Spleen (tissue), 7 donors: ENCODE results near the gene DNAJC2.

Experiments
- CTCF ChIP-seq, 11 experiments: fragments of 200-600 bp in 7 of 11; fragments of 450-650 bp in 4 of 11; sonication (generic) in 4 of 11; IDR thresholded peaks in 8 of 11; conservative IDR thresholded peaks in 3 of 11; 1 replicate in 7 of 11; 2 replicates in 4 of 11; pipeline versions ENCODE4 v1.4.0 to v1.8.0; 2016 to 2021; ENCODE audit warnings: antibody characterized with exemption in 11 of 11, inconsistent platforms in 4 of 11, mild to moderate bottlenecking in 1 of 11
- POLR2A ChIP-seq, 3 donors: fragments of 450-650 bp; IDR thresholded peaks; one replicate each; pipeline ENCODE4 v1.5.1; 2017; ENCODE audit warnings: antibody characterized with exemption in 3 of 3, mild to moderate bottlenecking in 1 of 3
- POLR2AphosphoS5 ChIP-seq, 3 donors: sonication (generic); formaldehyde crosslinking; IDR thresholded peaks; one replicate each; pipeline ENCODE4 v1.5.1; 2017; ENCODE audit warnings: antibody characterized with exemption in 3 of 3
- donor health status: DM: no; HTN: no; CAD: no; lungs with moderate emphysema.
- donor health status: DM: no; HTN: no; CAD: no.
- donor health status: DM: no; HTN: no; CAD: no.

- no peak for TF ChIP-seq POLR2A (IDR thresholded peaks at IDR 0.05)
- TF ChIP-seq POLR2AphosphoS5 (IDR thresholded peaks at IDR 0.05), result no peak
- TF ChIP-seq CTCF (IDR thresholded peaks at IDR 0.05 in 8 of 11, conservative IDR thresholded peaks at IDR 0.05 in 3 of 11), result no peak
Observed at GRCh38 chr7:103348959-103349358, 4.4 kb upstream of the DNAJC2 start.
